SK-N-SH (cell line): ENCODE measurements around the gene CD63.

Source experiments
- EZH2phosphoT487 ChIP-seq: fragments of 200-600 bp; sonication (generic); IDR thresholded peaks from 2 replicates; pipeline ENCODE4 v1.6.1; 2017; ENCODE audit warnings: low read depth, mixed run types, mild to moderate bottlenecking, antibody characterized with exemption, moderate library complexity, borderline replicate concordance
- FOXM1 ChIP-seq: IDR thresholded peaks from 2 replicates; pipeline ENCODE4 v1.4.0; 2012; ENCODE audit warnings: low read depth, mild to moderate bottlenecking
- JUND ChIP-seq: IDR thresholded peaks from 2 replicates; pipeline ENCODE4 v1.4.0; 2012
- MXI1 ChIP-seq: IDR thresholded peaks from 2 replicates; pipeline ENCODE4 v1.6.1; 2012; ENCODE audit warnings: mild to moderate bottlenecking, low read depth, low read length, improper control_type of control experiment
- NFIC ChIP-seq: IDR thresholded peaks from 2 replicates; pipeline ENCODE4 v1.4.0; 2012; ENCODE audit warnings: borderline replicate concordance
- POLR2AphosphoS5 ChIP-seq: IDR thresholded peaks from 2 replicates; pipeline ENCODE4 v1.6.1; 2012; ENCODE audit warnings: low read depth, low read length
- RAD21 ChIP-seq: IDR thresholded peaks from 2 replicates; pipeline ENCODE4 v1.6.1; 2012; ENCODE audit warnings: mild to moderate bottlenecking, low read length
- RCOR1 ChIP-seq: fragments of 150-350 bp; IDR thresholded peaks from 2 replicates; pipeline ENCODE4 v1.6.1; 2017; ENCODE audit warnings: antibody characterized with exemption, low read length
- RXRA ChIP-seq: IDR thresholded peaks from 2 replicates; pipeline ENCODE4 v1.4.0; 2012; ENCODE audit warnings: low read depth, mild to moderate bottlenecking, borderline replicate concordance
- YY1 ChIP-seq: IDR thresholded peaks from 2 replicates; pipeline ENCODE4 v1.4.0; 2012; ENCODE audit warnings: low read depth, mild to moderate bottlenecking
- TF ChIP-seq, protein P1 (sequence below): fragments of 150-350 bp; IDR thresholded peaks from 2 replicates; pipeline ENCODE4 v1.6.1; 2017; ENCODE audit warnings: antibody characterized with exemption, low read length, low read depth, borderline replicate concordance
- TF ChIP-seq, protein P2 (sequence below): fragments of 200-600 bp; sonication (generic); IDR thresholded peaks from 2 replicates; pipeline ENCODE4 v1.6.1; 2017; ENCODE audit warnings: antibody characterized with exemption, mild to moderate bottlenecking, moderate library complexity
- TF ChIP-seq, protein P3 (sequence below): IDR thresholded peaks from 2 replicates; pipeline ENCODE4 v1.6.1; 2012; ENCODE audit warnings: mild to moderate bottlenecking, low read depth, low read length, moderate library complexity
- TF ChIP-seq, protein P4 (sequence below): IDR thresholded peaks from 2 replicates; pipeline ENCODE4 v1.4.0; 2012; ENCODE audit warnings: low read depth, borderline replicate concordance

DNA sequence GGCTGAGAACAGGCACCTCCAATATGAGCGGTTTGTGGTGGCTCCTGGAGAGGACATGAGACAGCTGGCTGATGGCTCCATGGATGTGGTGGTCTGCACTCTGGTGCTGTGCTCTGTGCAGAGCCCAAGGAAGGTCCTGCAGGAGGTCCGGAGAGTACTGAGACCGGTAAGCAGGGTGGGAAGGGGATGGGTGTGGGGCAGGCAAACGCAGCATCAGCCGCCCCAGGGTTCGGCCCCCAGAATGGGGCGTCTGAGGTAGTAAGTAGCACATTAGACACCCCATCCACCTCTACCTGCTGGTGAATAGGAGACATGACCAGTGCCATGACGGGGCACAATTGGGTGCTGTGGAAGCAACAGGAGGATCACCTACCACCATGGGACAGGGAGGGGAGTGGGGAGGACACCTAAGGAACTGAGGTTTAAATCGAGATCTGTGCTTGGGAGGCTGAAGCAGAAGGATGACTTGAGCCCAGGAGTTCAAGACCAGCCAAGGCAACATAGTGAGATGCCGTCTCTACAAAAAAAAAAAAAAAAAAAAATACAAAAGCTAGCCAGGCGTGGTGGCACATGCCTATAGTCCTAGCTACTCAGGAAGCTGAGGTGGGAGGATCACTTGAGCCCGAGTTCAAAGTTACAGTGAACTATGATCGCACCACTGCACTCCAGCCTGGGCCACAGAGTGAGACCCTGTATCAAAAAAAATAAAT, 46.6 kb downstream of the CD63 start:
- TF ChIP-seq, protein P1, sequence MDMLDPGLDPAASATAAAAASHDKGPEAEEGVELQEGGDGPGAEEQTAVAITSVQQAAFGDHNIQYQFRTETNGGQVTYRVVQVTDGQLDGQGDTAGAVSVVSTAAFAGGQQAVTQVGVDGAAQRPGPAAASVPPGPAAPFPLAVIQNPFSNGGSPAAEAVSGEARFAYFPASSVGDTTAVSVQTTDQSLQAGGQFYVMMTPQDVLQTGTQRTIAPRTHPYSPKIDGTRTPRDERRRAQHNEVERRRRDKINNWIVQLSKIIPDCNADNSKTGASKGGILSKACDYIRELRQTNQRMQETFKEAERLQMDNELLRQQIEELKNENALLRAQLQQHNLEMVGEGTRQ, result no peak
- TF ChIP-seq POLR2AphosphoS5 (no peak), YY1 (no peak), FOXM1 (no peak), EZH2phosphoT487 (no peak), MXI1 (no peak), JUND (no peak), NFIC (no peak), RAD21 (no peak), RCOR1 (no peak), RXRA (no peak)
- TF ChIP-seq, protein P2, sequence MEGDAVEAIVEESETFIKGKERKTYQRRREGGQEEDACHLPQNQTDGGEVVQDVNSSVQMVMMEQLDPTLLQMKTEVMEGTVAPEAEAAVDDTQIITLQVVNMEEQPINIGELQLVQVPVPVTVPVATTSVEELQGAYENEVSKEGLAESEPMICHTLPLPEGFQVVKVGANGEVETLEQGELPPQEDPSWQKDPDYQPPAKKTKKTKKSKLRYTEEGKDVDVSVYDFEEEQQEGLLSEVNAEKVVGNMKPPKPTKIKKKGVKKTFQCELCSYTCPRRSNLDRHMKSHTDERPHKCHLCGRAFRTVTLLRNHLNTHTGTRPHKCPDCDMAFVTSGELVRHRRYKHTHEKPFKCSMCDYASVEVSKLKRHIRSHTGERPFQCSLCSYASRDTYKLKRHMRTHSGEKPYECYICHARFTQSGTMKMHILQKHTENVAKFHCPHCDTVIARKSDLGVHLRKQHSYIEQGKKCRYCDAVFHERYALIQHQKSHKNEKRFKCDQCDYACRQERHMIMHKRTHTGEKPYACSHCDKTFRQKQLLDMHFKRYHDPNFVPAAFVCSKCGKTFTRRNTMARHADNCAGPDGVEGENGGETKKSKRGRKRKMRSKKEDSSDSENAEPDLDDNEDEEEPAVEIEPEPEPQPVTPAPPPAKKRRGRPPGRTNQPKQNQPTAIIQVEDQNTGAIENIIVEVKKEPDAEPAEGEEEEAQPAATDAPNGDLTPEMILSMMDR, result no peak
- TF ChIP-seq, protein P3, sequence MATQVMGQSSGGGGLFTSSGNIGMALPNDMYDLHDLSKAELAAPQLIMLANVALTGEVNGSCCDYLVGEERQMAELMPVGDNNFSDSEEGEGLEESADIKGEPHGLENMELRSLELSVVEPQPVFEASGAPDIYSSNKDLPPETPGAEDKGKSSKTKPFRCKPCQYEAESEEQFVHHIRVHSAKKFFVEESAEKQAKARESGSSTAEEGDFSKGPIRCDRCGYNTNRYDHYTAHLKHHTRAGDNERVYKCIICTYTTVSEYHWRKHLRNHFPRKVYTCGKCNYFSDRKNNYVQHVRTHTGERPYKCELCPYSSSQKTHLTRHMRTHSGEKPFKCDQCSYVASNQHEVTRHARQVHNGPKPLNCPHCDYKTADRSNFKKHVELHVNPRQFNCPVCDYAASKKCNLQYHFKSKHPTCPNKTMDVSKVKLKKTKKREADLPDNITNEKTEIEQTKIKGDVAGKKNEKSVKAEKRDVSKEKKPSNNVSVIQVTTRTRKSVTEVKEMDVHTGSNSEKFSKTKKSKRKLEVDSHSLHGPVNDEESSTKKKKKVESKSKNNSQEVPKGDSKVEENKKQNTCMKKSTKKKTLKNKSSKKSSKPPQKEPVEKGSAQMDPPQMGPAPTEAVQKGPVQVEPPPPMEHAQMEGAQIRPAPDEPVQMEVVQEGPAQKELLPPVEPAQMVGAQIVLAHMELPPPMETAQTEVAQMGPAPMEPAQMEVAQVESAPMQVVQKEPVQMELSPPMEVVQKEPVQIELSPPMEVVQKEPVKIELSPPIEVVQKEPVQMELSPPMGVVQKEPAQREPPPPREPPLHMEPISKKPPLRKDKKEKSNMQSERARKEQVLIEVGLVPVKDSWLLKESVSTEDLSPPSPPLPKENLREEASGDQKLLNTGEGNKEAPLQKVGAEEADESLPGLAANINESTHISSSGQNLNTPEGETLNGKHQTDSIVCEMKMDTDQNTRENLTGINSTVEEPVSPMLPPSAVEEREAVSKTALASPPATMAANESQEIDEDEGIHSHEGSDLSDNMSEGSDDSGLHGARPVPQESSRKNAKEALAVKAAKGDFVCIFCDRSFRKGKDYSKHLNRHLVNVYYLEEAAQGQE, result no peak
- TF ChIP-seq, protein P4, sequence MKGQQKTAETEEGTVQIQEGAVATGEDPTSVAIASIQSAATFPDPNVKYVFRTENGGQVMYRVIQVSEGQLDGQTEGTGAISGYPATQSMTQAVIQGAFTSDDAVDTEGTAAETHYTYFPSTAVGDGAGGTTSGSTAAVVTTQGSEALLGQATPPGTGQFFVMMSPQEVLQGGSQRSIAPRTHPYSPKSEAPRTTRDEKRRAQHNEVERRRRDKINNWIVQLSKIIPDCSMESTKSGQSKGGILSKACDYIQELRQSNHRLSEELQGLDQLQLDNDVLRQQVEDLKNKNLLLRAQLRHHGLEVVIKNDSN, result no peak
